GM19328 (cell line): ENCODE measurements around the gene FOSB.

ENCODE experiments used
- ATAC-seq: cut with Tn5 transposase; IDR thresholded peaks from one replicate; pipeline ENCODE4 v1.9.1; 2021; ENCODE audit warnings: mild to moderate bottlenecking, moderate library complexity; ENCODE audit not compliant: unreplicated experiment

FOSB gene

GRCh38 chr19:45478454-45479238 lies 10.8 kb downstream of the FOSB start:
- peak; percentile 57 for ATAC-seq

DNA sequence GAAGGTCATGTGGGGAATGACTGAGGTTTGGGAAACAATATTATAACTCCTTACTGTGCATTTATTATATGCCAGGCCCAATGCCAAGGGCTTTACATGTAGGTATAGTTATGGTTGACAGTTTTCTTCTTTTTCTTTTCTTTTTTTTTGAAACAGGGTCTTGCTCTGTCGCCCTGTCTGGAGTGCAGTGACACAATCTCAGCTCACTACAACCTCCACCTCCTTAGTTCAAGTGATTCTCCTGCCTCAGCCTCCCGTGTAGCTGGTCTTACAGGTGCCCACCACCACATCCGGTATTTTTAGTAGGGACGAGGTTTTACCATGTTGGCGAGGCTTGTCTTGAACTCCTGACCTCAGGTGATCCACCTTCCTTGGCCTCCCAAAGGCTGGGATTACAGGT lies 15.2 kb downstream of the FOSB start:
- ATAC-seq = no peak

- ATAC-seq = no peak
Observed at GRCh38 chr19:45484273-45484945, 16.6 kb downstream of the FOSB start.

DNA sequence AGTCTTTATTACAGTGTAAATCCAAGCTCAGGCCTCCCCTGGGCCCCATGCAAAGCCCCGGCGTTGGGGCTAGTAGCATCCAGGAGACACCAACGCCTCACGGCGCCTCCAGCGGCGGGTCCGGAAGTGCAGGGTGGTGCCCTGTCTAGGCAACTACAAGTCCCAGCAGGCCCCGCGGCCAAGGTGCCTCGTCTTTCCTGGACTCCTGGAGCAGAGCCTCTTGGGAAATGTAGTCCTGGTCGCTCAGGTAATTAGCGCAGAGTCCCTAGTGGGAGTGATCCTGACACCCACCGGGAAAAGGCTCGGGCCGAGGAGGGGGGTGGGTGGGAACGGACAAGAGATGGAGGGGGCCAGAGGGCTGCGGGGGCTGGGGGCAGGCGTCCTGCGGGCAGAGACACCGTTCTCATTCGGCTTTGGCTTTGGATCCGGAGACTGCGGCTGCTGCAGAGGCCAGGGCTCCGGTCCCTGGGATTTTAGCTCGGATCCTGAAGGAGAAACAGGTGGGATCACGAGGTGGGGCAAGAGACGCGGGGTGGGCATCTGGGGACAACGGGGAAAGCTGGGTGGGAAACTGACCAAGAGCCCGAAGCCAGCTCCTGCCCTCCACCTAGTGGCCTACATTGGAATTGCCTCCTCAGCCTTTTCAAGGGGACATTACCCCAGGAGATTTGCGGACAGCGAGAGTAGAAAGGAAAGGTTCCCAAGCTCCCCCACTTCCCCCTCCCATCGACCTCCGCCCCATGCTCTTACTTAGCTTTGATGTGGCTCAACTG lies 17.7 kb downstream of the FOSB start:
- peak; percentile 86 for ATAC-seq

GRCh38 chr19:45488708-45489107 lies 20.9 kb downstream of the FOSB start:
- ATAC-seq = no peak

GRCh38 chr19:45489216-45489855 lies 21.5 kb downstream of the FOSB start:
- no peak for ATAC-seq

DNA sequence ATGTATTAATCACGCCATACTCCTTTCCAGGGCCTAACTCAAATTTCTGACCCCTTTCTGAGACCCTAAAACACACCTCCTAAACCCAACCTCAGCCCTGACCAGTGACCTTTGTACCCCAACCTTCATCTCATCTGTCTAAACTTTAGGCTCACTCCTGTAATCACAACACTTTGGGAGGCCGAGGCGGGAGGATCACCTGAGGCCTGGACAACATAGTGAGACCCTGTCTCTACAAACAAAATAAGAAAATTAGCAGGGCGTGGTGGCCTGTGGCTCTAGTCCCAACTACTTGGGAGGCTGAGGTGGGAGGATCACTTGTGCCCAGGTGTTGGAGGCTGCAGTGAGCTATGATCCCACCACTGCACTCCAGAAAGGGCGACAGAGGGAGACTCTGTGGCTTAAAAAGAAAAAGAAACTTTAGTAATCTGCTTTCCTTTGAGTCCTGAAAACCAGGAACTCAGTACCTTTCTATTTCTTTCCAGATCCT lies 24.4 kb downstream of the FOSB start:
- ATAC-seq = no peak

DNA sequence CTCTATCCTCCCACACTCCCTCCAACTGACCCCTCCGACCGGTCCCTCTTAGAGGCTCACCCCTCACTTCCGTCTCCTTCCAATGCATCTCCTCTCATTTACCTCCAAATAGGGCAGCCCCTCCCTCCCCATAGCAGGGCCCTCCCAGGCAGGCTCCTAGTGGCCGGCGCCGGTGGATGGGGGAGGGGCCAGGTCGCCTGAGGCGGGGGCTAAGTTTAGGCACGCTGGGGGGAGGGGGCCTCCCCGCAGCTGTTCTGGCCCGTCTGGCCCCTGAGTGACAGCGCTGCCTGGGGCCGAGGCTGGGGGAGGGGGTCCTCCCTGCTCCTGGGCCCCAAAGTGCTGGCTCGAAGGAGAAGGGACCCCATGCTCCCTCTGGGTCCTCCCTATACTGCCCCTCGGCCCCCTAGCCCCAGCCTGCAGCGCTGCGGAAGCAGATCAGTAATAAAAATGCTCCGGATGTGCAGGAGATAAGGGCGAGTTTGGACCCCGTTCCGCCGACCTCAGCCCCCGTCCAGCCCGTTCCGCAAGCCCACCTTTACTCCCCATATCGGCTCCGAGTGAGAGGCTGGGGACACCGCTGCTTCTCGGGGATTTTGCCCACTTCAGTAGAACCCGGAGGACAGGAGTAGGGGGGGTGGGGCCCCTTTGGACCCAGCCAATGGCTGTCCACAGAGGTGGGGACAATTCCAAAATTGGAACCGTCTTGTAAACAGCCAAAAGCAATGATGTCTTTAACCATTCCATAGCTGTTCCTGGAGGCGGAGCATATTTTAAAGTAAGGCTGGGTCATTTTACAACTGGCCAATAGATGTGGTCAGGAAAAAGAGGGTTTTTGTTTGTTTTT lies 25.1 kb downstream of the FOSB start:
- no peak for ATAC-seq

DNA sequence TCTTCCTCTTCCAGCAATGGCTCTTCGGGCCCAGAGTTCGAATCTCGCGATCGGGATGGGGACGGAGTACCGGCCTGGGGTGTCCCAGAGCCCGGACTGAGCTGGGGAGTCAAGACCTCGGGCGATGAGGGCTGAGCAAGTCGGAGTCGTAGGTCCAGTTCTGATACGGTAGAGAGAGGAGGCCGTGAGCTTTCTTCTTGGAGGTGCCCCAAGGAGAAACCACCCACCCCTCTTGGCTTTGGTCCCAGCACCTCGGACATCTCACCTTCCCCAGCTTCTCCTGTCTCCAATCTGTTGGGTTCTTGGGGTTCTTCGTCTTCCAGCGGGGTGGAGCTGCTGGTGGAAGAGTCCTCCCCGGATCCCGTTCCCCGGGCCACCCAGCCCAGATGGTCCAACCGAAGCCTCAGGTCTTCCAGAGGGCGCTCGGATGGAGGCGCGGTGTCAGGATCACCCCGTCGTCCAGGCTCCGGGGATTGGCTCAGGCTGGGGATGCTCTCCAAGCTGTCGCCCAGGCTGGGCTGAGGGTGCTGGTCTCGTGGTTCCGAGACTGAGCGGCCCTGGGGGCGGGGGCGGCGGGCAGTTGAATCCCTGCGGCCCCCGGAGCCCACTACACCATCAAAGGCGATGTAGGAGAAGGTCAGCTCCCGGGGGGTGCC lies 26.6 kb downstream of the FOSB start:
- no peak for ATAC-seq

DNA sequence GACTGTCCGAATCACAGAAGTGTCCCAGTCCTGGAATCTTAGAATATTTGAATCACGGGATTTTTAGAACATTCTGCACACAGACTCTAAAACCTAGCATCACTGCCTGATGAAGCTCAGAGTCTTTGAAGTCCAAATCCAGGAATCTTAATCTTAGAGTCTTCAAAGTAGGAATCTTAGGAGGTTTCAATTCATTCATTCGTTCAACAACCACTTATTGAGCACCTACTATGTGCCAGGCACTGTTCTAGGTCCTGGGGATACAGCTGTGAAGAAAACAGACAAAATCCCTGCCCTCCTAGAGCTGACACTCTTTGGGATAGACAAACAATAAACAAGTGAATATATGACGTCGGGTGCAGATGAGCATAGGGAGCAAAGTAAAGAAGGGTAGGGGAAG lies 27.4 kb downstream of the FOSB start:
- ATAC-seq = no peak

GRCh38 chr19:45496349-45496953 lies 28.7 kb downstream of the FOSB start:
- ATAC-seq = no peak

- no peak for ATAC-seq
Observed at GRCh38 chr19:45497791-45498190, 30.0 kb downstream of the FOSB start.

DNA sequence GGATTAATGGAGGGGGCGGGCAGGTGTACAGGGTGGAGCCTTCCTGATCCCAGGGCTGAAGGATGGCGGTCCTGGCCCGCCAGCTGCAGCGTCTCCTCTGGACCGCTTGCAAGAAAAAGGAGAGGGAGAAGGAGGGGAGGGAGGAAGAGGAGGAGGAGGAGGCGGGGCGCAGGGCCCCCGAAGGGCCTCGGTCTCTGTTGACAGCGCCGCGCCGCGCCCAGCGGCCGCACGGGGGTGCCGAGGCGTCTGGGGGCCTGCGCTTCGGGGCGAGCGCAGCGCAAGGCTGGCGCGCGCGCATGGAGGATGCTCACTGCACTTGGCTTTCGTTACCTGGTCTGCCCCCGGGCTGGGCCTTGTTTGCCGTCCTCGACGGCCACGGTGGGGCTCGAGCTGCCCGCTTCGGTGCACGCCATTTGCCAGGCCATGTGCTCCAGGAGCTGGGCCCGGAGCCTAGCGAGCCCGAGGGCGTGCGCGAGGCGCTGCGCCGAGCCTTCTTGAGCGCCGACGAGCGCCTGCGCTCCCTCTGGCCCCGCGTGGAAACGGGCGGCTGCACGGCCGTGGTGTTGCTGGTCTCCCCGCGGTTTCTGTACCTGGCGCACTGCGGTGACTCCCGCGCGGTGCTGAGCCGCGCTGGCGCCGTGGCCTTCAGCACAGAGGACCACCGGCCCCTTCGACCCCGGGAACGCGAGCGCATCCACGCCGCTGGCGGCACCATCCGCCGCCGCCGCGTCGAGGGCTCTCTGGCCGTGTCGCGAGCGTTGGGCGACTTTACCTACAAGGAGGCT lies 30.8 kb downstream of the FOSB start, which contains the start of gene PPM1N:
Gene PPM1N, plus strand, starts transcription at position 33 of the 785 bp plus-strand sequence. Its CDS starts 30 bp downstream, at position 63.
- ATAC-seq = no peak

GRCh38 chr19:45499196-45500180 lies 31.7 kb downstream of the FOSB start:
- no peak for ATAC-seq

DNA sequence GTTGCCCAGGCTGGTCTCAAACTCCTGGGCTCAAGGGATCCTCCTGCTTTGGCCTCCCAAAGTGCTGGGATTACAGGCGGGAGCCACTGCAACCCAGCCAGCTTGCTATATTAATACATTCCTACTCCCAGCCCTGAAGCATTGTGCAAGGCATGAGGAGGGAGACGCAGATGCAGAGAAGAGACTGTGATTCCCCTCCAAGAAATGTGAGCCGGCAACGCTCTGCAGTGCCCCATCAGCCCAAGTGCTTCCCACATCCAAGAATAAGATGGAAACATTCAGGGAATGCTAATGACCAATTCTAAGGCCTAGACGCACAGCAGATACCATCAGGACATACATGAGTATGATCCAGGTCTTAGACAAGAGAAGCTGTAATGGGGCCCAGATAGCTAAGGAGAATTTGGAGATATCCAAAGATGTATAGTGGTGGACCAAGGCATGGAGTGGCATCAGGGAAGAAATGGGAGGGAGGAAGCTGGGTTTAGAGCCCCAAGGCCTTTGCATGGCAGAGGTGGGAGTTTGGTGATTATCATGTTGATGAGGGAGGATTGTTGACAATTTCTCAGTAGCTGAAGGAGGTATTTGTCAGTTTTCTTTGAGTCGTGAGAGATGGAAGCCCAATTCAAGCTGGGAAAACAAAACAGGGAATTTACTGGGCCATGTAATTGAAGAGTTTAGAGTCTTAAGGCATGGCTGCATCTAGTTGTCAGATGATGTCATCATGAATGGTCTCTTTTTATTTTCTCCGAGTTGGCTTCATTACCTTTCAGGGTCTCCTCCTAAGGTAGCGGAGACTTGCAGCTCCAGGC lies 33.3 kb downstream of the FOSB start:
- ATAC-seq = no peak

DNA sequence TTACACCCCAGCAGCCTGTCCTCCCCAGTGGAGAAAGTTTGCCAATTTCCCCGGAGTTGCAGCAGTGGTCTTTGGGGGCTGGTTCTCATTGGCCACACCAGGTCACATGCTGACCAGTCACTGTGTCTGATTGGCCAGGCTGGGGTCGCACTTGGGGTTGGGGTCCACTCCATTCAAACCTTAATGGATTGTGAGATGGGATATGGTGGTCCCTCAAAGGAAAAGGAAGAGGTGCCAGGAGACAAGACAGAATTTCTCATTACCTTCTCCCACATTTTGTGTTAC lies 33.9 kb downstream of the FOSB start:
- no peak for ATAC-seq

- ATAC-seq = no peak
Observed at GRCh38 chr19:45502111-45502510, 34.3 kb downstream of the FOSB start.
